Mammary epithelial cell (primary cell): ENCODE results near the gene IRF4.

ENCODE experiments used
- EZH2 ChIP-seq: IDR thresholded peaks from 2 replicates; pipeline ENCODE4 v1.6.1; 2012; ENCODE audit warnings: low read length, inconsistent platforms, borderline replicate concordance
- TF ChIP-seq, protein P1 (sequence below), 2 donors: IDR thresholded peaks in 1 of 2; conservative IDR thresholded peaks in 1 of 2; 2 replicates each; pipeline ENCODE4 v1.5.1; 2011 to 2012; ENCODE audit warnings: inconsistent platforms in 2 of 2, low read length in 2 of 2, mild to moderate bottlenecking in 2 of 2, control low read depth in 1 of 2, low read depth in 1 of 2; ENCODE audit not compliant: insufficient read depth in 1 of 2; ENCODE audit errors: extremely low read depth in 1 of 2

DNA sequence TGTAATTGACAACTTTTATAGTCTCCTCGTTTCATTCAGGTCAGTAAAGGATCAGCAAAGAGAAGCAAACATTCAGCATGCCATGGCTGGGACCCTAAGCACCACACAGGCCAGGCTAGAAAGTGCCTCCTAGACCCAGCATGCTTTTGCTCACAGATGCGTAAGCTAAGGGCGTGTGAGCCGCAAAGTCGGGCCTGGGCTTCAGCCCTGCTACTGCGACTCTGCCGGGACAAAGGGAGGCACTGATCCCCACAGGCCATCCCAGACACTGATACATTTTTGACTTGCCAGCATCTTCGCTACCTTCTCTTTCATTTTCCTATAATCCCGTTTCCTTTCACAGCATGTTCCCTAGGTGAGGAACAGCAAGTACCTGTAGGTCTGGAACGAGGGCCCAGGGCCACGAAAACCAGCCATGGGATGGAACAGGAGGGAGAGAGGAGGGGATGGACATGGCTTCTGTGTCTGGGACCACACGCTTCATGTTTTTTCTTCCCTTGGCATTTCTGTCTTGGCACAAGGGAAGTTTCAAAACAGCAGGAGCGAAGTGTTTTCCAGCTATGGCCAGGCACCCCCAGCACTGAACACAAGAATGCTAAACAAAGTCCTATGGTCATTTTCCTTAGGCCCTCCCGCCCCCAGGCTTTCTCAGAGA is 42.6 kb downstream of the IRF4 start:
- TF ChIP-seq, protein P1, sequence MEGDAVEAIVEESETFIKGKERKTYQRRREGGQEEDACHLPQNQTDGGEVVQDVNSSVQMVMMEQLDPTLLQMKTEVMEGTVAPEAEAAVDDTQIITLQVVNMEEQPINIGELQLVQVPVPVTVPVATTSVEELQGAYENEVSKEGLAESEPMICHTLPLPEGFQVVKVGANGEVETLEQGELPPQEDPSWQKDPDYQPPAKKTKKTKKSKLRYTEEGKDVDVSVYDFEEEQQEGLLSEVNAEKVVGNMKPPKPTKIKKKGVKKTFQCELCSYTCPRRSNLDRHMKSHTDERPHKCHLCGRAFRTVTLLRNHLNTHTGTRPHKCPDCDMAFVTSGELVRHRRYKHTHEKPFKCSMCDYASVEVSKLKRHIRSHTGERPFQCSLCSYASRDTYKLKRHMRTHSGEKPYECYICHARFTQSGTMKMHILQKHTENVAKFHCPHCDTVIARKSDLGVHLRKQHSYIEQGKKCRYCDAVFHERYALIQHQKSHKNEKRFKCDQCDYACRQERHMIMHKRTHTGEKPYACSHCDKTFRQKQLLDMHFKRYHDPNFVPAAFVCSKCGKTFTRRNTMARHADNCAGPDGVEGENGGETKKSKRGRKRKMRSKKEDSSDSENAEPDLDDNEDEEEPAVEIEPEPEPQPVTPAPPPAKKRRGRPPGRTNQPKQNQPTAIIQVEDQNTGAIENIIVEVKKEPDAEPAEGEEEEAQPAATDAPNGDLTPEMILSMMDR (conservative IDR thresholded peaks at IDR 0.05 in 1 of 2, IDR thresholded peaks at IDR 0.05 in 1 of 2; ENCODE audit: extremely low read depth in 1 of 2, insufficient read depth in 1 of 2, low read depth in 1 of 2, low read length in 2 of 2): no peak
- TF ChIP-seq EZH2: no peak
